SW 1271 (cell line): ENCODE data around the gene KCNV2.

Source experiments
- DNase-seq, 2 experiments: peaks; one replicate each; lab custom pipeline; 2025; lab: John Stamatoyannopoulos, UW

Gene KCNV2

GRCh38 chr9:2720179-2720654 is 2.9 kb downstream of the KCNV2 start:
- DNase-seq, result no peak

GRCh38 chr9:2722715-2723114 is 5.4 kb downstream of the KCNV2 start:
- no peak for DNase-seq

- no peak for DNase-seq
Measured at GRCh38 chr9:2723376-2724065, 6.2 kb downstream of the KCNV2 start.

GRCh38 chr9:2725126-2725525 is 7.8 kb downstream of the KCNV2 start:
- DNase-seq, result no peak

DNA sequence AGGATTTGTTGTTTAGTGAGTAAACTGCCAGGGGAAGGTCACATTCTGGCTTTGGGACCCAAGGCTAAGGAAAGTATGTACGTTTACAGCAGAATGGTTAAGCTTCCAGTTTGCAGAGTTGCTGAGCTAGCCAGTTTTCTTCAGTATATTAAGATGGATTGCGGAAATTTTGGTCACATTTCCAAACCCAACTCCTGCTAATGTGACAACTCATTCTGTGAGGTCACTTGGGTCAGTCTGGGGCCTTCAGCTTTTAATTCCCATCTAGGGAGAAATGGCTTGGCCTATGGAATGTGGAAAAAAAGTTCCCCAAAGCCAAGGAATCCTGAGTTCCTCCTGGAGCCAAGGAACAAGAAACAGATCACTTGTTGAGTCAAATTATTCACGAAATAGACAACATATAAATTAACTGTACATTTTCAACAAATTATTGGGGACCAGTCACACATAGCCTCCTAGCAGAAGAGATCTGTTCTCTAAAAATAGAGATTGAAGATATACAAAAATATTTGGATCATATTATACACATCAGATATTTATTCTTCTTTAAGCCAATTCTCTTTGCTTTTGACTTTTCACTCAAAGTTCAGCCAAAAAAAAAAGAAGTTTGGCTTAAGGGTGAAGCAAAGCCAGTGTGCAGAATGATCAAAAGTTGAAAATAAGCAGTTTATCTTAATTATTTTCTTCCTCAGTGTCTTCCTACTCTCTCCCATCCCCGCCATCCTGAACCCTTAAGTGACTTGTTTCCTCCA is 8.8 kb downstream of the KCNV2 start:
- no peak for DNase-seq

DNA sequence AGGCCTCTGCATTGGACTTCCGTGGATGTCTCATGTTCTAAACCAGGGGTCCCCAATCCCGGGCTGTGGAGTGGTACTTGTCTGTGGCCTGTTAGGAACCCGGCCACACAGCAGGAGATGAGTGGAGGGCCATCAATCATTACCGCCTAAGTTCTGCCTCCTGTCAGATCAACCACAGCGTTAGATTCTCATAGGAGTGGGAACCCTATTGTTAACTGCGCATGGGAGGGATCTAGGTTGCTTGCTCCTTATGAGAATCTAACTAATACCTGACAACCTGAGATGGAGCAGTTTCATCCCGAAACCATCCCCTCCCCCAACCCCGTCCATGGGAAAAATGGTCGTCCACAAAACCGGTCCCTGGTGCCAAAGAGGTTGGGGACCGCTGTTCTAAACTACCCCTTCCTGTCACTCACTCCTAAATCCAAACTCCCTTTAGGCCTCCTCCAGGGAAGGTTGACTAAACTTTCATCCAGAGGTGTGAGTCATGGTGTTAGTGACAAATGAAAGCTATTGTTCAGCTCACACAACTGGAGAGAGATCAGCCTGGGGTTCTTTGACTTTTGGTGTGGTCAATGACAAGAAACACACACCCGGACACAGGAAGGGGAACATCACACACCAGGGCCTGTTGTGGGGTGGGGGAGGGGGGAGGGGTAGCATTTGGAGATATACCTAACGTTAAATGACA is 9.5 kb downstream of the KCNV2 start:
- DNase-seq, result no peak

GRCh38 chr9:2727374-2727773 is 10.1 kb downstream of the KCNV2 start:
- DNase-seq, result no peak

DNA sequence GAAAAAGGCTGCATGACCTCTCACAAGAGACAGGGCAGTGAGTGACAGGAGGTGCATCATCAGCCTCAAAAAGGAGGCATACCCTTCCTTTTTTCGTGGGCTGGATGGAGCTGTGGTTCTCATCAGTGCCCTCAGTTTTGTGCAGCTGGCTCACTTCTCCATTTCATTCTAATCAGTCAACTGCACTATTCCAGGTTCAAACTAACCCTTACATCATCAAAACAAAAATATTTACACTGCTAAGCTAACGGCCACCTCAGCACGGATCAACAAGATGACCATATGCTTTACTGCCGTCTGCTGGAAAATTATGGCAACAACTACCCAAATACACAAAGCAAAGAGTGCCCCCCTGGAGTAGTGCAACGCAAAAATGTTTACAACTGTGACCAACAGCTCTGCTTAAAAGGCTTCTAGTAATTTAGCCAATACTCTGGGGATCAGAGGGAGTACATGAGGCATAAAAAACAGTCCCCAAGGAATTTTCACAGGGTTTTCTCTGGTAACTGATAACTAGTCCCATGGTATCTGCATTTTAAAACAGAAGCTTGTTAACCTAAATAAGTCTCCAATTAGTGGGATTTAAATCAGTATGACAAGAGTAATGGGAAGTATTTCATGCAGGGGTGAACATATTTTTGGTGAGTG is 10.8 kb downstream of the KCNV2 start:
- no peak for DNase-seq

DNA sequence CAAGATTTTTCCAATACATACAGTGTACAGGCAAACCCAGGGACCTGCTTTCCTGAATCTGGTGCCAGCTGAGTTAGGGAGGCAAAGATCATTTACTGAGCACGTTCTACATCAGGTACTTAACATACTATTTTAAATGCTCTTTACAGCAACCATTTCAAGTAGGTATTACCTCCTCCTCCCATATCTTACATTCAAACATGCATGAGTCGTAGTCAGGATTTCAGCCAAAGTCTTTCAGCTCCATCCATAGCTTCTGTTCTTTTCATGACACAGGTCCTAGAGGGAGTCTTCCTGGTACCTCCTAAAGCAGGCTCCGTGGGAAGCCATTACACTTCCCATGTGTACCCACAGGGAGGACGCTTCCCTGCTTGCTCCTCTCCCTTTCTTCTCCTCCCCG is 11.7 kb downstream of the KCNV2 start:
- no peak for DNase-seq

DNA sequence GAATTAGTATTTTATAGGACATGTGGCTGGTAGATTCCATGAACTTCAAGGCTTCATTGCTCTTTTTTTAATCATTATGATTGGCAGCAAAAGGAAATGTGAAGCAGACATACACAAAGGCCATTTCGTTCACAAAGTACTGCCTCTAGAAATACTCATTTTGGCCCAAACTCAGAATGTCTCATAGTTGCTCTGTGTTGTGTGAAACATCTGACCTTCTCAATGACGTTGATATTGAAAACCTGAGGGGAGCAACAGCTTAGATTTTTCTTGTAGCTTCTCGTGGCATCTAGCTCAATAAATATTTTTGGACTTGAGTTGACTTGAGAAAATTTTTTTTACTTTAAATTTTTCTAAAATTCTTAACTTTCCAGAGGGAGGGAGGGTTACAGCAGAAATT is 12.4 kb downstream of the KCNV2 start:
- no peak for DNase-seq

DNA sequence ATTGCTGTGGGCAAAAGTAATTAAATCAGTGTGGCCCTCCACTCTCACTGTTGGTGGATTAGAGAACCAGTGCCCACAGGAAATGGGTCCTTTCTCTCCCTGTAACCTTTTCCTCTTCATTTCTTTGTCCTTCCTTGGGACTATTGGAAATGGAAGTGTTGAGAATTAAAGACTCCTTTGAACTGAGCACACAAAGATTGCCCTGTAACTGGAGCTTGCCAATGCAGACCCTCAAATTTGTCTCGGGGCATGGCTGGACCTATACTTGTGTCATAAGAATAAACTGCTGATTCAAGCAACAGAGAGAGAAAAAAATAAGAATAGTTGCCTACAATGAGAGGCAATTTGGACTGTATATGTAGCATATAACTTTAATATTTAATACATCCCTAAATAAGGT is 13.7 kb downstream of the KCNV2 start:
- no peak for DNase-seq

DNA sequence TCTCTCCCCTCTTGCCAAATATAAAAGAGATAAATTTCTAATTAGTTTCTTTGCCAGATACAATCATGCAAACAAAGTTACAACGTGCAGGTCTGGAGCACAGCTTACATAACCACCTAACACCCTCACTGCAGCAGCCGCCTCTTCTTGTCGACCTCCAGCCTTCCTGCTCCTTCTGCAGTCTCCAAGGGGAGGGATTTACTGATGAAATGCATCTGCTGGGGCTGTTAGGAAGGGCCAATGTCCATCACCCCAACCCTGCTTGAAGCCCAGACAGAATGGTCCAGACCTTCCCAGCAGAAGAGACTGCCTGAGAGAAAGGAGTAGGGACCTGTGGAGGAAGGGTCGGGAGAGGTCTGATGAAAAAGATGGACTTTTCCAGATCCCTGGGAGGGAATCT is 15.2 kb downstream of the KCNV2 start:
- no peak for DNase-seq

DNA sequence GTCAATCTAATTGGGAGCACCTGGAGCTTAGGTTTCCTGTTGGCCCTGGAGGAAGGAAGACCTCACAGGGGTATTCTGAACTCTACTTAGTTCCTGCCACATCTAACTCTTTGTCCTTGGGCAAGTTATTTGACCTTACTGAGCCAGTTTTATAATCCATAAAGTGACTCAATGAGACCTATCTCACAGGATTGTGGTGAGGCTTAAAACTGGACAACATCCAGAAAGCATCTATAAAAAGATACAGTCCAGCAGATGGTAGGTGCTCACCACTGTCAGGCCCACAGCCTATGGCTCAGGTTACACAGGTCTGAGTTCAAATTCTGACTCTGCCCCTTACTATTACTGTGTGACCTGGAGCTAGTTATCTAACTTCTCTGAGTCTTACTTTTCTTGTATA is 23.3 kb downstream of the KCNV2 start:
- DNase-seq, result no peak

GRCh38 chr9:2741441-2742158 is 24.3 kb downstream of the KCNV2 start:
- no peak for DNase-seq

DNA sequence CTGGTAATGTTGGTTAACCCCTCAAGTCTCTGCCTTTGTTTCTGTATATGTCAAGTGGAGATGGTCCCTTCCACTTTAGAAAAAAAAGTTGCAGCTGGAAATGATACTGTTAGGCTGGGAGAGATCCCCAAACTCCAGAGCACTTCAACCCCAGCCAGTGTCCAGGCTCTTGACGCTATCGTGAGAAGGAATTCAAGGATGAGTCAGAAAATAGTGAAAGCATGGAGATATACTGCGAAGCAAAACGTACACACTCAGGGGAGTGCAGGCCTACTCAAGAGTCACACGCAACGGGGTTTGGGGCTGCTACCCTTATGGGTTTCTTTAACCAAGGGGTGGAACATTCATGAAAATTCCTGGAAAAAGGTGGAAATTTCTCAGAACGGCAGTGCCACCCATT is 24.9 kb downstream of the KCNV2 start:
- no peak for DNase-seq

- DNase-seq, result no peak
Measured at GRCh38 chr9:2743937-2744529, 26.7 kb downstream of the KCNV2 start.

DNA sequence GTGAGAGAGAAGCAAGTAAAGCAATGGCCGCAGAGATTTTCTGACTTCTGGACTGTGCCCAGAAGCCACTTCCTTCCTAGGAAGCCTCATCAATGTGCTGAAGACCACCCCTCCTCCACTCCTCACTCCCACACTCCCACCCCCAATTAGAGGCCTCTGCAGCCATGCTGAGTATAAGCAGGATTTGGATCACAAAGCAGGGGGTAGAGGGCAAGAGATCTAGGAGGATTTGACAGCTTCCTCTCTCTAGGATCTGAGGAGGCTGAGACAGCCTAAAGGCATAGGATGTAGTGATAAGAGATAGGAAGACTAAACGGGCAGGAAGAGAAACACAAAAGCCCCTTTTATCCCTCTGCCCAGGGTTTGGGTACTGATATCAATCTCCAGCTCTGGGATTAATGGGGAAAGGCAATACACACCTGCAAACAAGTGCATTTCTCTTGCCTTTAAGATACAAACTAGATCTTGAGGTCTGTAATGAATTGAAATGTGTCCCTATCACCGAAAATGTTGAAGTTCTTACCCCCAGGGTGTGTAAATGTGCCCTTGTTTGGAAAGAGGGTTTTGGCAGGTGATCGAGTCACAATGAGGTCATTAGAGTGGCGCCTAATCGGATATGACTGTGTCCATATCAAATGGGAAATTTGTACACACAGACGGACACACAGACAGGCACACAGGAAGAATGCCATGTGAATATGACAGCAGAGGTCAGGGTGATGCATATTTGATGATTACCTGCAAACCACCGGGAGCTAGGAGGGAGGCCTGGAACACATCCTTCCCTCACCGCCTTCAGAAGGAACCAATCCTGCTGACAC is 28.5 kb downstream of the KCNV2 start:
- no peak for DNase-seq

- no peak for DNase-seq
Measured at GRCh38 chr9:2749485-2749884, 32.2 kb downstream of the KCNV2 start.

DNA sequence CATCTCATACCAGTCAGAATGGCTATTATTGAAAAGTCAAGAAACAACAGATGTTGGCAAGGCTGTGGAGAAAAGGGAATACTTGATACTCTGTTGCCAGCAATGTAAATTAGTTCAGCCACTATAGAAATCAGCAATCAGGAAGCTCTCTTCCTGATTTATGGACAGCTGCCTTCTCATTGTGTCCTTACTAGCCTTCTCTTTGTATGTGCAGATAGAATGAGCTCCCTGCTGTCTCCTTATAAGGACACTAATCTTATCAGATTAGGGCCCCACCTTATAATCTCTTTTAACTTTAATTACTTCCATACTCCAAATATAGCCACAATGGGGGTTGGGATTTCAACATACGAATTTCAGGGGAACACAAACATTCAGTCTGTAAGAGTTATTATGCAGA is 38.0 kb downstream of the KCNV2 start:
- no peak for DNase-seq

DNA sequence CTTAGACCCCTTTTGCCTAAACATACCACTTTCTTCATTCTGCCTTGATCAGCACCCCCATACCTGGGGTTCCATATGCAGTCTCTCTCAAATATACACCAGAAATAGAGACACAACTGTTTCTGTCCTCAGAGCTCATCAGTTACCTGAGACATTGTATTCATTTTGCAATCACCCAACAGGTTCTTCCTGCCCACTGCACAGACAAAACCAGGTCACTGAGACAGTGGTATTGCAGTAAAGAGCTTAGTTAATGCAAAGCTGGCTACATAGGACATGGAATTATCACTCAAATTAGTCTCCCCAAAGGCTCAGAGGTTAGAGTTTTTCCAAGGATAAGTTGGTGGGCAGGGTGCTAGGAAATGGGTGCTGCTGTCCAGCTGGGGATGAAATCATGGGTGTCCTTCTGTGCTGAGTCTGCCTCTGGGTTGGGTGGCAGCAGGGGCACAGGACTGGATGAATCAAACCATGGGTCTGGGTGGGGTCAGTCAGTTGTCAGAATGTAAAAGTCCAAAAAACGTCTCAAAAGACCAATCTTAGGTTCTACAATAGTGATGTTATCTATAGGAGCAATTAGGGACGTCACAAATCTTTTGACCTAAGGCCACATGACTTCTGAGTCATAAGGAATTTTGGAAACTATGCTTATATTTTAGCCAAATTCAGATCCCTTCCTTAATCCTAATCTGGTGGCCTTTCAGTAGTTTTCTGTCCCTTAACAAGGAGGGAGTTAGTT is 41.0 kb downstream of the KCNV2 start:
- no peak for DNase-seq
